ENCODE results near the gene KCNMA1.

DNA sequence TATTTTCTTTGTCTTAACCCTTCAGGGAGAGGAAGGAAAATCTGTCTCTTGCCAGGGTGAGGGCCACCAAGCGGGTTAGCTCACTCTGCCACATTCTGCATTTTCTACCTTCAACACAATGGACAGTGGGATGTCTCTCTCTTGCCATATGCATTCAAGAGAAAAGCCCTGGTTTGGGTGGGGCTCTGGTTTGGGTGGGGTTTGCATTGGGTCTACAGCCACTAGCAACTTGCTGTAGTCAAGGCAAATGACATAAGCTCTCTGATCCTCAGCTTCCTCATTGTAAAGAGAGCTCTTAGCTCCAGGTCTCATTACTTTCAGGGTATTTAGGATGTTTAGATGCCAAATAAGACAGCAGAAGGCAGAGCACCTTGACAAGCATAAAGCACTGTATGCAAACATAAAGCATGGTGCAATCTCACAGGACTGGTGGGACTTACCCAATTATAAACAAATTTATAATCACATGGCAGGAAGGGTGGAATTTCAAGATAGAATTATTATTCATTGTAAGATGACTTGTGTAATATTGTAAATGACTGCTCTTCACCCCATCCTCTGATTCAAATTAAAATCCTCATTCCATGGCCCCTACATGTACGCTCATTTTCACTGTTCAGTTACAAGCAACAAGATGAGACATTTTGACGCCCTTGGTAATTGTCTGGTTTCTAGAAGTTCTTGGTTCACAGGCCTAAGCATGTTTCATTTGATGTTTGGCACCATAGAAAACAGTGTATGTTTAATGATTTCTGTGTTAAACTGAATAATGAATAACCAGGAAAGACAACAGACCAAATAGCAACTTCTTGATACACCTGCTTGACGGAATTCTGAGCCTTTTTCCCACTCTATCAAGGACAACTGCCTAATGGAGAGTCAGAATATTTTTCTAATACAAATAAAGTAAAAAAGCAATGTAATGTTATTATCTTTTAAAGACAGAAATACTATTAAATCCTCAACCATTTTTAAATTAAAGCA, 258.9 kb downstream of the KCNMA1 start:
- TF ChIP-seq, protein P1, sequence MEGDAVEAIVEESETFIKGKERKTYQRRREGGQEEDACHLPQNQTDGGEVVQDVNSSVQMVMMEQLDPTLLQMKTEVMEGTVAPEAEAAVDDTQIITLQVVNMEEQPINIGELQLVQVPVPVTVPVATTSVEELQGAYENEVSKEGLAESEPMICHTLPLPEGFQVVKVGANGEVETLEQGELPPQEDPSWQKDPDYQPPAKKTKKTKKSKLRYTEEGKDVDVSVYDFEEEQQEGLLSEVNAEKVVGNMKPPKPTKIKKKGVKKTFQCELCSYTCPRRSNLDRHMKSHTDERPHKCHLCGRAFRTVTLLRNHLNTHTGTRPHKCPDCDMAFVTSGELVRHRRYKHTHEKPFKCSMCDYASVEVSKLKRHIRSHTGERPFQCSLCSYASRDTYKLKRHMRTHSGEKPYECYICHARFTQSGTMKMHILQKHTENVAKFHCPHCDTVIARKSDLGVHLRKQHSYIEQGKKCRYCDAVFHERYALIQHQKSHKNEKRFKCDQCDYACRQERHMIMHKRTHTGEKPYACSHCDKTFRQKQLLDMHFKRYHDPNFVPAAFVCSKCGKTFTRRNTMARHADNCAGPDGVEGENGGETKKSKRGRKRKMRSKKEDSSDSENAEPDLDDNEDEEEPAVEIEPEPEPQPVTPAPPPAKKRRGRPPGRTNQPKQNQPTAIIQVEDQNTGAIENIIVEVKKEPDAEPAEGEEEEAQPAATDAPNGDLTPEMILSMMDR (IDR thresholded peaks at IDR 0.05; ENCODE audit: low read depth, low read length): no peak
- TF ChIP-seq POLR2A (IDR thresholded peaks at IDR 0.05; ENCODE audit: extremely low read depth, insufficient read length) (no peak), MYC (IDR thresholded peaks at IDR 0.05; ENCODE audit: low read depth, low read length) (no peak)

Data from NB4 (cell line).